GM18870 (cell line): ENCODE data around the gene PSMB4.
"Not testable (repeated sequence)": the region's sequence is repeated elsewhere in the genome, so short reads cannot be mapped to it uniquely, and the experiment has no call there.

Experiments used
- ATAC-seq: cut with Tn5 transposase; IDR thresholded peaks from one replicate; pipeline ENCODE4 v1.9.1; 2021; ENCODE audit warnings: moderate library complexity; ENCODE audit not compliant: unreplicated experiment

Gene PSMB4

DNA sequence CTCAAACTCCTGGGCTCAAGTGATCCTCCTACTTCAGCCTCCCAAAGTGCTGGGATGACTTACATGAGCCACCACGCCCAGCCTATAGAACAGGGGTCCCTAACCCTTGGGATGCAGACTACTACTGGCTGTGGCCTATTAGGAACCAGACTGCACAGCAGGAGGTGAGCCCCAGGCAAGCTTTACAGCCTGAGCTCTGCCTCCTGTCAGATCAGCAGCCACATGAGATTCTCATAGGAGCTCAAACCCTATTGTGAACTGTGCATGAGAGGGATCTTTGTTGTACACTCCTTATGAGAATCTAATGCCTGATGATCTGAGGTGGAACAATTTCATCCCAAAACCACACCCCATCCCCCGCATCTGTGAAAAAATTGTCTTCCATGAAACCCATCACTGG lies 13.4 kb upstream of the PSMB4 start:
- no peak for ATAC-seq

DNA sequence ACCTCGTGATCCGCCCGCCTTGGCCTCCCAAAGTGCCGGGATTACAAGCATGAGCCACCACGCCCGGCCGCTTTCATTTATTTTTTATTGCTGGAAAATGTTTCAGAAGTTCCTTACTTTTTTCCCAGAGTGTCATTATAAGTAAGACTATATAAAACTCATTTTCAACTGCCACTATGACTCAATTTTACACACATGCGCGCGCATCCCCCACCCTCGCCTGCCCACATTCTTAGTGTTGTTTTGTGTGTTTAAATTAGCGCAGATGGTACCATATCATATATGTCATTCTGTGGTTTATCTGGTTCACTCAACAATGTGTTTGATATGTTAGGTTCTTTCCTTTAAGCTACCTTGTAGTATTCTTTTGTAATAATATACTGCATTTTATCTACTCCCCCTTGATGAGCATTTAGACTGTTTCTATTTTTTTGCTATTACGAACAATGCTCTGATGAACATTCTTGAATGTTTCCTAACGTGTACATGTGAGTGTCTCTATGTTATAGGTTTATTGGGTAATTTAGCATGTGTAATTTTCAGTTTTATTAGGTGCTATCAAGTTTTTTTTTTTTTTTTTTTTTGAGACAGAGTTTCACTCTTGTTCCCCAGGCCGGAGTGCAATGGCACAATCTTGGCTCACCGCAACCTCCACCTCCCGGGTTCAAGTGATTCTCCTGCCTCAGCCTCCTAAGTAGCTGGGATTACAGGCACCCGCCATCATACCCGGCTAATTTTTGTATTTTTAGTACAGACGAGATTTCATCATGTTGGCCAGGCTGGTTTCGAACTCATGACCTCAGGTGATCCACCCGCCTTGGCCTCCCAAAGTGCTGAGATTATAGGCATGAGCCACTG lies 8.9 kb upstream of the PSMB4 start:
- ATAC-seq = not testable (repeated sequence)

DNA sequence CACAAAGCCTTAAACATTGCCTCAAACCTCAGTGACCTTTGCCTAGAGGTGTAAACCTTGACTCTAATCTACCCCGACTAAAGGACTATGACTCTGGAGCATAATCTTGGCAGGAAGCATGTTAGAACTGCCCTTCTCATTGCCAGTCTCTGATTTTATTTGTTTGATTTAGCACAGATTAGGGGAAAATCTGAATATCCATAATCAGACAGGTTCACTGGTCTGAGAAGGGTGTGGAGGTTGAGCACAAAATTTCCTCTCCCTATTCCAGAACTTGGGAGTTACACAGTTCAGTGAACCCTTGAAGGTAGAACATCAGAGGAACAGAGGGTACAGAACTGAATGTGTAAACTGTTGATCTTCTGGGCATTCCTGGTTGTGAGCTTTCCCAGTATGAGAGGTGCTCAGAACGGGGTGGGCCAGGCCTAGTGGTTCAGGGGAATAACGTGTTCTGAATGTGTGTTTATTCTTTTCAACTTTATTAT lies 8.3 kb upstream of the PSMB4 start:
- no peak for ATAC-seq

DNA sequence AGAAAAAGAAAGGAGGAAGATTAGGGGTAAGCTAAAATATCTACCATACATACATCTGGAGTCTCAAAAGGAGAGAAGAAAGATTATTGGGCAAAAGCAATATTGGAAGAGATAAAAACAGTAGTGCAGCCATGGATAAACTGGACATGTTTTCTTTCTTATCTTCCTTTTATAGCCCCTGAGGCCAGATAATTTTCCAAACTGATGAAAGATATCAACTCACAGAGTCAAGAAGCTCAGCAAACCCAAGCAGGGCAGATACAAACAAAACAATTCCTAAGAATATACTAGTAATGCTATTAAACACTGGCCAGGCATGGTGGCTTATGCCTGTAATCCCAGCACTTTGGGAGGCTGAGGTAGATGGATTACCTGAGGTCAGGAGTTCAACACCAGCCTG lies 5.8 kb upstream of the PSMB4 start:
- ATAC-seq = no peak

DNA sequence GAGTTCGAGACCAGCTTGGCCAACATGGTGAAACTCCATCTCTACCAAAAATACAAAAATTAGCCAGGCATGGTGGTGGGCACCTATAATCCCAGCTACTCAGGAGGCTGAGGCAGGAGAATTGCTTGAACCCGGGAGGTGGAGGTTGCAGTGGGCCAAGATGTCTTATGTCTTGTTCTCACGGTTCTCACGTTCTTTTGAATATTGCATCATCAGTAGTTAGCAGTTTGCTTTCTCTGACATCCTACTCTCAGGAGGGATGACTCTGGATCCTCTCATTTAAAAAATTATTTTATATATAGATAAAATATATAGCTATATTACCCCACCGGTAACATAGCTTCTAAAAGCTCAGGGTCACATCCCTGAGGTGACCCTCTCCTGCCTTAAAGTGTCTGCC lies 3.1 kb upstream of the PSMB4 start:
- not testable (repeated sequence) for ATAC-seq

DNA sequence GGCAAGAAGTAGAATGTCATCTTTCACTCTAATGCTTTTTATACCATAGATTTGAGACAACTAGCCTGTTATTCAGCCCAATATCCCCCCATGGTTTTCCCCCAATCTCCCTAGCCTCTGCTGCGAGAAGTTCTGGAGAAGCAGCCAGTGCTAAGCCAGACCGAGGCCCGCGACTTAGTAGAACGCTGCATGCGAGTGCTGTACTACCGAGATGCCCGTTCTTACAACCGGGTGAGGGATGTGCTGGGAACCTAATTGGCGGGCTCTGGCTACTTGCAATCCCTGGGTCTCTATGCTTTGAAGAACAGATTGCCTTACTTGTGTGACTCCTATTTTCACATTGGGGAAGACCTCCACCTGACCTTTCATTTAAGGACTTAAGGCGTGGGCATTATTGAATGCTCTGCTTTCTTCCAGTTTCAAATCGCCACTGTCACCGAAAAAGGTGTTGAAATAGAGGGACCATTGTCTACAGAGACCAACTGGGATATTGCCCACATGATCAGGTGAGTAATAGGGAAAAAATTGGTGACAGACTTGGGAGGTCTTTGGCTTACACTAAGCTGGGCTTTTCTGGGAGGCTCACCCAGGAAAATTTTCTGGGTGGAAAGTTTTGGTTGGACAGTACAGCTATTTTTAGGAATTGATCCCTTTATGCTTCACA lies 1.9 kb downstream of the PSMB4 start:
- ATAC-seq = no peak

DNA sequence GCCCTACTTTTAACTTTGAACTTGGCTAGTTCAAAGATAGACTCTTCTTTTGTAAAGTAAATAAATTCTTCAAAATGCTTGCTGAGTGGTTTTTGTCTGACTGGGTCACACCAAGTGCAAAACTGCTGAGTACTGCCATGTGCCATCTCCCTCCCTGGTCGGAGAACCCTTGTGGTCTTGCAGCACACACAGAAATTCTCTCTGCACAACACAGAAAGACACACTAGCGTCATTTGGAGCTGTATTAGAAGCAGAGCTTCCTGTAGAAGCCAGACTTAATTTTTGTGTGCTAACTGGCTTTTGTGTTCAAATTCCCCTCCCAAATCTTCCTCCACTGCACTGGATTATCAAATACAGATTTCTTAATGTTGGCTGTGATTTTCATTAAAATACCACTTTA lies 2.5 kb downstream of the PSMB4 start:
- no peak for ATAC-seq

DNA sequence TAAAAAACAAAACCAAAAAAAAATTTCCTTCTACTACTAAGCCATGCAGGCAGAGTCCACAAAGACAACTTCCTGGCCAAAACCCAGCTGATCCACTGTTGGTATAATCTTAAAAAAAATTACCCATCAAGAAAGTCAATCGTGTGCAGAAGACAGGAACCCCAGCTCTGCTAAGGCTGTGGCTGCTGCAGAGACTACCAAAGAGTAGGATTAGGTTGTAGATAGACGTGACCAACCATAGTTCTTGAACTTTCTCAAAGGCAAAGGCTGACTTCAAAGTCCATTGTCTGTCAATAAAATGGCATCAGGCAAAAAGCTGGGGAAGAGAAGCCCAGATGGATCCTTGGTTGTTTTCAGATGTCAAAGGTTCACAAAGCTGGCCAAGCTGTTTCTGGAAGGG lies 3.4 kb downstream of the PSMB4 start:
- ATAC-seq = no peak

DNA sequence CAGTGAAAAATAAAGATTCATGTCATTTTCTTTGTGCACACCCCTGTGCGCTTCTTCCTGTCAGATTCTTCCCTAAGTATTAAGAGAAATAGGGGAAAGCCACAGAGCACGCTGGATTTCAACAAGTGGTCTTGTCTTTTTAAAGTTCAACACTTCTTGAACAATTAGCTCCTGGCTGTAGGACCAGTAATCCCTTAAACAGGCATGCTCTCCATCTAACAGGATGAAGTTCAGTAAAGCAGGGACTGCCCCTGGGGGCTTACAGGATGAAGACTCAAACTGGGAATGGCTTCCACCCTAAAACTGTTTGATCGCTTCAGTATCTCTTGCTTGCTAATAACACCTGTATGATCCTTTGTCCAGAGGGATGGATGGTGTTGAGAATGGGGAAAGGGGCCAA lies 4.2 kb downstream of the PSMB4 start:
- ATAC-seq = no peak

DNA sequence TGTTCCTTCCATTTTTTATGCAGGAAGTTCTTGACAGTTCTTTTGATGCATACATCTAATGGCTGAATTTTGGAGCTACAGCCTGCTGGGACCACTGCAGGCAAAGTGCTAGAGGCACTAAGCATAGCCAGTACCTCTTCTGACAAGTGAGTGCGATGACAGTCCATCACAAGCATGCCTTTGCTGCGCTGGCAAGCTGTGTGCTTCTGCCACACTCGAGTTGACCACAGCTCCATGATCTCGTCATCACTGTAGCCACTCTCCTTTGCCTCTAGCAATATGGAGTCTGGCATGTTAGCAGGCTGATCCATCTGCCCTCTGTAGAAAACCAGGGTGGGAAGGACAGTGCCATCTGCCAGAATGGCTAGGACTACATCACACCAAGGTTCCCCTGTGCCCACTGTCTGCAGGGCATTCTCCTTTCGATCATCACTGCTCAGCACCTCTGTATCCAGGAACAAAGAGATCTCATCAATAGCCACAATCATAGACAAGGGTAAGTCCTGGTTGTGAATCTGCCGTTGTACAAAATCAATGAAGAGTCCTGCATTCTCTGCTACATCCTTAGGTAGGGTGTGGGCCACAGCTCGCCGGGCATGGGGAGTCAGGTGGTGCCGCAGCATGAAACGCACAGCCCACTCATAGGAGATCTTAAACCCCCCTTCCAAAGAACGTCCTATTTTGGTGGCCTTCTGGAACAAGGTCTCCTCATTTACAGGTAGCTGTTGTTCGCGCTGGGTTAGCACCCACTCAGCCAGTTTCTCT lies 6.0 kb downstream of the PSMB4 start:
- ATAC-seq = no peak

DNA sequence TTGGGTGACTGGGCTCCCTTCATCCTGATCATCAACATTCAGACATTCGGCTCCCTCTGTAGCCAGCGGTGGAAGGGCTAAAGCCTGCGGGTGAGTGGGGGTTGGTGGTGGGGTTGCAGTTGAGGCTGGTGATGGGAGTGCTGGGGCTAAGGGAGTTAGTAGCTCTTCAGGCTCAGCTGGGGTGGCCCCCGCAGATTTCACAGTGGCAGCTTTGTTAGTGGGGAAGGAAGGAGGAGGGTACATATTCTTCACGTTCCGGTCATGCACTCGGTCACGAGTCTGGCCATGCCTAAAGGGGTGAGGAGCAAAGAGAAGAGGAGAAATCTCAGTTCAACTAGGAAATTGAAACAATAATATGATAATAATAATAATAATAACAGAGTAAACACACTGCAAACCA lies 6.8 kb downstream of the PSMB4 start:
- no peak for ATAC-seq

DNA sequence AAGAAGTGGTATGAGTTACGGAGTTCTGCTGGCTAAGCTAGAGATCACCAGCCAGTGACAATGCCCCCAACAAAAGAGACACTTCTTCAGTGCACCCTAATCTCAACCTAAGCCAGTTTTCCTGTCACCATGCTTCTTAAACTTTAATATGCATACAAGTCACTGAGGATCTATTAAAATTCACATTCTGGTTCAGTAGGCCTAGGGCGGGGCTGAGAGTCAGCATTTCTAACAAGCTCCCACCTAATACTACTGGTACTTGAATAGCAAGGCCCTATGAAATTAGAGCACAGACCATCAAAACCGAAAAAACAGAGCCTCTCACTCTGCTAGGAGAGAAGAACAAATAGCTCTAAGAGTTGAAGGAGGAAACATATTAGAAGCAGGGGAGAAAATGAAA lies 7.9 kb downstream of the PSMB4 start:
- ATAC-seq = no peak

DNA sequence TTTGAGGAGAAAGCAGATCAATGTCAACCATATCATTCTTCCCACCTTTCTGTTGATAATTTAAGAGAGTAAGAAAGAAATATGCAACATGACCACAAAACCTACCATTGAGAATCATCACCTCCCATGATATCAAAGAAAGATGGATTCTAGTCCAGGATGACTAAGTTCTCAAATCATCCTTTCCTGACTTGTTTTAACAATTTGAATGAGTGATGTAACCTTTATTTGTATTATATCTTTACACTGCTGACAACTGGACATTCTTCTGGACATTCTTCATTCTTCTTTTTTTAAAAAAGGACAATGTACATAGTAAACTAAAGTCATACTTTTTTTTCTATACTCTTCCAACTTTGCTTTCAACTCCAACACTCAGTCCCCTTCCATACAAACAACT lies 9.5 kb downstream of the PSMB4 start:
- no peak for ATAC-seq

DNA sequence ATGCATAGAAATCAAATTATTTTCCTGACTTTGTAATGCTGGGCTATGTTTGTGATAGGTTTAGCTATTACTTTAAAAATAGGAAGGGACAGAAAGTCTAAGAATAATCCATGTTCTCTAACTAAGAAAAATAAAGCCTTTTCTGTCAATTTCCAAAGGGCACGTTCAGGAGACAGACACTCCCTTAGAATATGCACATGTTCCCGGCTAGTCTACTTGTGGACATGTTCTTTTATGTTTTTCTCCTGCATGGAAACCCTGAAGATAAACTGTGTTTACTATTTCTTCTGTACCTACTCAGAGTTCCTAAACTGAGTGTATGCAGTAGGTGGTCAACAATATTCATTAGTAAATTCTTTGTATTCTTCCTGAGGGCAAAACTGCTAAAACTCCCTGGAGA lies 12.5 kb downstream of the PSMB4 start:
- no peak for ATAC-seq

DNA sequence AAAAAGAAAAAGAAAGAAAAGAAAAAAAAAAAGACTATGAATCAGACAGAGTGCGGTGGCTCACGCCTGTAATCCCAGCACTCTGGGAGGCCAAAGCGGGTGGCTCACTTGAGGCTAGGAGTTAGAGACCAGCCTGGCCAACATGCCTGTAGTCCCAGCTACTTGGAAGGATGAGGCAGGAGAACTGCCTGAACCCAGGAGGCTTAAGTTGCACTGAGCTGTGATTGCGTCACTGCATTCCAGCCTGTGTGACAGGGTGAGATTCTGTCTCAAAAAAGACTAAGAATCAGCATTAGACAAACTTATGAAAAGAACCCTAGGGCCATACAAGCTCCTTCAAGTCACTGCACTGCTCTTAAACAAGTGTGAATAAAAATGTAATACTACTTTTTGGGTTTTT lies 16.9 kb downstream of the PSMB4 start:
- ATAC-seq = no peak

DNA sequence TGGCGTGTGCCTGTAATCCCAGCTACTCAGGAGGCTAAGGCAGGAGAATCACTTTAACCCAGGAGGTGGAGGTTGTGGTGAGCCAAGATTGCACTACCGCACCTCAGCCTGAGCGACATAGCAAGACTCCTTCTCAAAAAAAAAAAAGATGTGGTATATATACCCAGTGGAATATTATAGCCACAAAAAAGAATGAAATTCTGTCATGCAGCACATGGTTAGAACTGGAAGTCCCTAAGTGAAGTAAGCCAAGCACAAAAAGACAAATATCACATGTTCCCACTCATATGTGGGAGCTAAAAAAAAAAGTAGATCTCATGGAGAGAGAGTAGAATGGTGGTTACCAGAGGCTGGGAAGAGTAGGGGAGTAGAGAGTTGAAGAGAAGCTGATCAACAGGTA lies 18.7 kb downstream of the PSMB4 start:
- no peak for ATAC-seq

DNA sequence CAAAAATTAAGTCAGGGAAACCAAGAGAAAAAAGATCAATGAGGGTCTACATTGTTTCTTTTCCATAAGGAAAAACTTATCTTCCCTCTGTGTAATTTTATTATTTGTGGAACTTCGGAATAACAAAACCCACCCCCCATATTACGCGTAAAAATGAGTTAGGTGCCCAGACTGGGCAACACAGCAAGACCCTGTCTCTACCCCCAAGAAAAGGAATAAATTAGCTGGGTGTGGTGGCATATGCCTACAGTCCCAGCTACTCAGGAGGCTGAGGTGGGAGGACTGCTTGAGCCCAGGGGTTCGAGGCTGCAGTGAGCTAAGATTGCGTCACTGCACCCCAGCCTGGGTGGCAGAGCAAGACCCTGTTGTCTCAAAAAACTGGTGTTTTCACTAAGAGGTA lies 20.4 kb downstream of the PSMB4 start:
- no peak for ATAC-seq

DNA sequence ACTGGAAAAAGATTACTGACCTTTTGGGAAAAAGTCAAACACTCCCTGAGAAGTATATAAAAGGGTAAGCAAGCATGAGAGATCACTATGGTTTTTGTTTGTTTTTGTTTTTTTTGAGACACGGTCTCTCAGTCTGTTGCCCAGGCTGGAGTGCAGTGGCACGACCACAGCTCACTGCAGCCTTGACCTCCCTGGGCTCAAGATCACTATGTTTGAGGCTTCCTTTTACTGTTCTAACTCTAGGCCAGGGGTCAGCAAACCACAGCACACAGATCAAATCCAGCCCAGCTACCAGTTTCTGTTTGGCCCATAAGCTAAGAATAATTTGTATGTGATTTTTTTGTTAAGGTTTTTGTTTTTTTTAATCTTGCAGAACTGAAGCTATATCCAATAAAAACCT lies 25.7 kb downstream of the PSMB4 start:
- no peak for ATAC-seq

DNA sequence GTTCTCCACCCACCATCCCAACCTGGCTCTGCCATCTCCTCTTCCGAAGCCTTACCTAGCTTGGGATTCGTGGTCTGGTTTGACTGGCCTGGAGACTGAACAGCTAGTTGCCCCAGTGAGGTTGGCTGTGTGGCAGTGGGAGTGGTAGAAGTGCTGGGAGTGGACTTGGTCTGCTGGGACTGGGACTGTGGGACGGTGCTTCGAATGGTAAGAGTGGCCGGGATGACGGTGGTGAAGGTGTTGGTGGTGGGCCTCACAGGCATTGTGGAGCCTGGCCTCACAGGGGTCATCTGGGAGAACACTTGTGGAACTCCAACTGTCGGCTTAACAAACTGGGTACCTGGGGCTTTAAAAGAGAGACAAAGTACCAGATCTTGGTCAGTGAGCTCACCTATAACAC lies 28.7 kb downstream of the PSMB4 start:
- ATAC-seq = no peak

DNA sequence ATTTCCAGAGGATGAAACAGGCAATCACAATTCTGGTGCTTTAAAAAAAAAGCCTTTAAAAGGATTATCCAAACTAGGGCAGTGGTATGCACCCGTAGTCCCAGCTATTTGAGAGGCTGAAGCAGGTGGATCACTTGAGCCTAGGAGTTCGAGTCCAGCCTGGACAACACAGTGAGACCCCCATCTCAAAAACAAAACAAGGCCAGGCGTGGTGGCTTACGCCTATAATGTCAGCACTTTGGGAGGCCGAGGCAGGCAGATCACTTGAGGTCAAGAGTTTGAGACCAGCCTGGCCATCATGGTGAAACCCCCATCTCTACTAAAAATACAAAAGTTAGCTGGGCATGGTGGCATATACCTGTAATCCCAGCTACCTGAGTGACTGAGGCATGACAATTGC lies 34.5 kb downstream of the PSMB4 start:
- ATAC-seq = not testable (repeated sequence)

DNA sequence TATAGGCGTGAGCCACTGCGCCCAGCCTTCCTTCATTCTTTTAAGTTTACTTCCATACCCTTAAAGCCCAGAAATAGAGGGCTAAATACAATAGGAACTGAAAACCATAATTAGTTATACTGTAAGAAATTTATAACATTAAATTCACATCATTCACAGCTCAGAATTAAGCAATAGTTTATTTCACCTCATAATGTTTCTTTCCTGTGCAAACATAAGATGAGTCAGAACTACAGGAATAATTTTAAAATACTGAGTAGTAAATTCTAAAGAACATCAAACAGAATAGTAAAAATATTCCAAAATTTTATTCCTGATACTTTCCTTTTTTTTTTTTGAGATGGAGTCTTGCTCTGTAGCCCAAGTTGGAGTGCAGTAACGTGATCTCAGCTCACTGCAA lies 35.8 kb downstream of the PSMB4 start:
- ATAC-seq = no peak

DNA sequence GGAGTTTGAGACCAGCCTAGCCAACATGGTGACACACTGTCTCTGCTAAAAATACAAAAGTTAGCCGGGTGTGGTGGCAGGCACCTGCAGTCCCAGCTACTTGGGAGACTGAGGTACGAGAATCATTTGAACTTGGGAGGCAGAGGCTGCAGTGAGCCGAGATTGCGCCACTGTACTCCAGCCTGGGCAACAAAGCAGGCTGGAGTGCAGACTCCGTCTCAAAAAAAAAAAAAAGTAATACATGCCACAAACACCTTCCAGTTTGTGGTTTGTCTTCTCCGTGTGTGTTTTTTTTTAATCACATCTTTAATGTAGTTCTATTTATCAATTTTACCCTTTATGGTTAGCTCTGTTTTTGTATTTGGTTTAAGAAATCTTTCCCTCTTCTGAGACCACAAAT lies 37.6 kb downstream of the PSMB4 start:
- no peak for ATAC-seq
